H9 (cell line): ENCODE results near the gene OLIG2. TPM values are rescaled to one million over a fixed set of nuclear protein-coding genes. Genes with fewer than 3 reads are reported as not detected.

Experiments used
- DNase-seq: peaks from one replicate; pipeline ENCODE4 v3.0.0-alpha.2; 2017
- H2AFZ ChIP-seq: one replicate; pipeline ENCODE4 v1.6.1; 2013; ENCODE audit warnings: mild to moderate bottlenecking, low read length, control low read depth, moderate library complexity
- H2AK5ac ChIP-seq: 2 replicates; pipeline ENCODE4 v1.6.1; 2013; ENCODE audit warnings: low read length, control low read depth, mixed read lengths; ENCODE audit not compliant: insufficient read length
- H2BK120ac ChIP-seq: one replicate; pipeline ENCODE4 v1.6.1; 2013; ENCODE audit warnings: low read depth, mild to moderate bottlenecking, low read length, control low read depth, inconsistent platforms; ENCODE audit not compliant: poor library complexity, severe bottlenecking
- H2BK12ac ChIP-seq: 2 replicates; pipeline ENCODE4 v1.6.1; 2013; ENCODE audit warnings: low read length, control low read depth, mixed read lengths, low read depth; ENCODE audit not compliant: insufficient read length
- H2BK15ac ChIP-seq: 2 replicates; pipeline ENCODE4 v1.6.1; 2013; ENCODE audit warnings: low read depth, low read length, control low read depth
- H2BK20ac ChIP-seq: one replicate; pipeline ENCODE4 v1.6.1; 2013; ENCODE audit warnings: low read depth, mild to moderate bottlenecking, low read length, control low read depth, inconsistent platforms; ENCODE audit not compliant: poor library complexity, severe bottlenecking
- H2BK5ac ChIP-seq: 2 replicates; pipeline ENCODE4 v1.6.1; 2013; ENCODE audit warnings: low read length, control low read depth, mixed read lengths; ENCODE audit not compliant: insufficient read length
- H3K14ac ChIP-seq: 2 replicates; pipeline ENCODE4 v1.6.1; 2013; ENCODE audit warnings: low read length, control low read depth; ENCODE audit not compliant: insufficient read depth
- H3K18ac ChIP-seq: 2 replicates; pipeline ENCODE4 v1.6.1; 2013; ENCODE audit warnings: low read depth, mild to moderate bottlenecking, mixed read lengths, low read length, control low read depth; ENCODE audit not compliant: insufficient read length
- H3K23ac ChIP-seq: 2 replicates; pipeline ENCODE4 v1.6.1; 2013; ENCODE audit warnings: low read length, control low read depth, mixed read lengths, low read depth; ENCODE audit not compliant: insufficient read length
- H3K23me2 ChIP-seq: 2 replicates; pipeline ENCODE4 v1.6.1; 2013; ENCODE audit warnings: low read depth, mild to moderate bottlenecking, mixed read lengths, low read length, control low read depth; ENCODE audit not compliant: insufficient read length, poor library complexity, severe bottlenecking
- H3K27ac ChIP-seq: 2 replicates; pipeline ENCODE4 v1.5.1; 2013; ENCODE audit warnings: low read length, control low read depth, mixed read lengths, low read depth; ENCODE audit not compliant: insufficient read length
- H3K27me3 ChIP-seq: 2 replicates; pipeline ENCODE4 v1.6.1; 2013; ENCODE audit warnings: low read length, control low read depth, inconsistent platforms; ENCODE audit not compliant: insufficient read depth
- H3K4ac ChIP-seq: 2 replicates; pipeline ENCODE4 v1.6.1; 2013; ENCODE audit warnings: low read depth, mild to moderate bottlenecking, control low read depth, inconsistent platforms, low read length, moderate library complexity
- H3K4me1 ChIP-seq: 2 replicates; pipeline ENCODE4 v1.6.1; 2013; ENCODE audit warnings: low read length, control low read depth, inconsistent platforms; ENCODE audit not compliant: insufficient read depth
- H3K4me2 ChIP-seq: 2 replicates; pipeline ENCODE4 v1.6.1; 2013; ENCODE audit warnings: low read length, control low read depth, mixed read lengths; ENCODE audit not compliant: insufficient read length, insufficient read depth
- H3K56ac ChIP-seq: 2 replicates; pipeline ENCODE4 v1.6.1; 2013; ENCODE audit warnings: low read depth, mild to moderate bottlenecking, mixed read lengths, low read length, control low read depth; ENCODE audit not compliant: insufficient read length
- H3K79me1 ChIP-seq: 2 replicates; pipeline ENCODE4 v1.6.1; 2013; ENCODE audit warnings: low read depth, mild to moderate bottlenecking, moderate library complexity, low read length, control low read depth, inconsistent platforms; ENCODE audit not compliant: insufficient read depth, poor library complexity, severe bottlenecking
- H3K79me2 ChIP-seq: 2 replicates; pipeline ENCODE4 v1.6.1; 2013; ENCODE audit warnings: low read length, control low read depth, inconsistent platforms; ENCODE audit not compliant: insufficient read depth
- H3K9ac ChIP-seq: 2 replicates; pipeline ENCODE4 v1.6.1; 2013; ENCODE audit warnings: low read length, control low read depth, mixed read lengths; ENCODE audit not compliant: insufficient read length; ENCODE audit errors: extremely low read depth
- H3K9me3 ChIP-seq: one replicate; pipeline ENCODE4 v1.6.1; 2013; ENCODE audit warnings: low read depth, low read length, inconsistent platforms; ENCODE audit not compliant: control insufficient read depth
- H3T11ph ChIP-seq: one replicate; pipeline ENCODE4 v1.6.1; 2013; ENCODE audit warnings: mild to moderate bottlenecking, low read length, control low read depth, inconsistent platforms
- H4K20me1 ChIP-seq: one replicate; pipeline ENCODE4 v1.6.1; 2013; ENCODE audit not compliant: control insufficient read depth, insufficient read length, insufficient read depth
- H4K5ac ChIP-seq: 2 replicates; pipeline ENCODE4 v1.6.1; 2013; ENCODE audit warnings: low read depth, mild to moderate bottlenecking, mixed read lengths, low read length, control low read depth; ENCODE audit not compliant: insufficient read length
- H4K8ac ChIP-seq: replicated peaks from 2 replicates; pipeline ENCODE4 v1.6.1; 2013; ENCODE audit warnings: low read length, control low read depth, mixed read lengths, low read depth; ENCODE audit not compliant: insufficient read length
- H4K91ac ChIP-seq: 2 replicates; pipeline ENCODE4 v1.6.1; 2013; ENCODE audit warnings: low read depth, mild to moderate bottlenecking, moderate library complexity, mixed read lengths, low read length, control low read depth; ENCODE audit not compliant: insufficient read length
- H3K27ac Mint-ChIP-seq, 3 experiments: 2 replicates in 2 of 3; 3 replicates in 1 of 3; pipeline ENCODE4 v1.8.0; 2020 to 2021; ENCODE audit warnings: mixed read lengths in 3 of 3, mild to moderate bottlenecking in 1 of 3, moderate library complexity in 1 of 3
- H3K27me3 Mint-ChIP-seq: 2 replicates; pipeline ENCODE4 v1.8.0; 2021; ENCODE audit warnings: low read depth, mild to moderate bottlenecking, moderate library complexity, mixed read lengths
- H3K36me3 Mint-ChIP-seq, 3 experiments: 2 replicates in 2 of 3; 3 replicates in 1 of 3; pipeline ENCODE4 v1.8.0; 2020 to 2021; ENCODE audit warnings: low read depth in 3 of 3, mixed read lengths in 3 of 3; ENCODE audit not compliant: insufficient read depth in 1 of 3
- H3K4me1 Mint-ChIP-seq, 2 experiments: 2 replicates each; pipeline ENCODE4 v1.8.0; 2020; ENCODE audit warnings: mixed read lengths in 2 of 2
- H3K4me3 Mint-ChIP-seq, 2 experiments: 2 replicates in 1 of 2; 3 replicates in 1 of 2; pipeline ENCODE4 v1.8.0; 2020 to 2021; ENCODE audit warnings: mild to moderate bottlenecking in 2 of 2, mixed read lengths in 2 of 2, moderate library complexity in 1 of 2
- H3K9me3 Mint-ChIP-seq, 2 experiments: 2 replicates in 1 of 2; 3 replicates in 1 of 2; pipeline ENCODE4 v1.8.0; 2020; ENCODE audit warnings: mild to moderate bottlenecking in 2 of 2, mixed read lengths in 2 of 2, moderate library complexity in 1 of 2
- WGBS: extraction: QIAGEN DNeasy Blood & Tissue Kit; methylation state at CpG from one replicate; pipeline ENCODE4 v1.1.7; 2013; ENCODE audit warnings: missing lambda C conversion rate, low lambda C conversion rate, mixed read lengths; ENCODE audit not compliant: insufficient read length; ENCODE audit errors: extremely low coverage; 5-methylcytosine and 5-hydroxymethylcytosine counted together
- total RNA-seq: library from RNA; stranded (reverse); gene quantifications from 2 replicates; pipeline ENCODE4 v1.2.1, GENCODE V29; 2021
- TF ChIP-seq, protein P1 (sequence below): fragments of 200-600 bp; sonication (generic); conservative IDR thresholded peaks from 3 replicates; pipeline ENCODE4 v1.8.0; 2021; ENCODE audit warnings: antibody characterized with exemption, mild to moderate bottlenecking

Gene OLIG2
- total RNA-seq, 1 experiment from 2014 or later: 1.4 TPM

DNA sequence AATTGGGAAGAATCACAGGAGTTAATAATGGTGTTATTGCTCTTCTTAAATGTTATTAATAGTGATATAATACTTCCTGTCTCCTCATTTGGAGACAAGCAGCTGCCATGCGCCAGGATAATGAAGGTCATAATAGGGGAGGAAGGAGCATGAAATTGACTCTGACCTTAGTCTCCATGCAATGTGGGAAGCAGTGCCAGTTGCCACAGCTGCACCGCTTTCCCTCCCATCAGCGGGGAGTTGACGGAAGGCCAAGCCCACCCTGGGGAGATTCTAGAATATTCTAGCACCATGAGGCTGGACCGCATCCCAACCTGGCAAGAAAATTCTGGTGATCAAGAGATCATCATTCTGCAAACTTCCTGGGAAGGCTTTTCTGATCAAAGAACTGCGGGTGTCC, 33.2 kb downstream of the OLIG2 start:
- no peaks in the 10 kb centered on the region for H3K9me3 Mint-ChIP-seq
- no peak overlapping the region for H3K27ac Mint-ChIP-seq
- Histone ChIP-seq H3K79me1 (no peaks in the 10 kb centered on the region), H3K27ac (no peak overlapping the region), H2AK5ac (no peak overlapping the region), H3K4me2 (no peak overlapping the region), H3K9ac (no peak overlapping the region), H3K79me2 (no peaks in the 10 kb centered on the region), H4K5ac (no peak overlapping the region), H2BK20ac (no peak overlapping the region), H3T11ph (no peak overlapping the region), H3K23ac (no peak overlapping the region), H3K23me2 (no peaks in the 10 kb centered on the region), H4K20me1 (no peaks in the 10 kb centered on the region), H2BK12ac (no peak overlapping the region), H2AFZ (no peak overlapping the region), H3K4ac (no peak overlapping the region), H2BK120ac (no peak overlapping the region), H3K14ac (no peak overlapping the region), H3K27me3 (peaks cover 3% of the 10 kb centered on the region), H4K8ac (no peak overlapping the region), H3K56ac (no peak overlapping the region), H3K18ac (no peak overlapping the region), H4K91ac (no peak overlapping the region), H2BK5ac (no peak overlapping the region), H2BK15ac (no peak overlapping the region), H3K4me1 (no peaks in the 10 kb centered on the region; the same call in 1 of the 2 replicates), H3K9me3 (no peaks in the 10 kb centered on the region)
- peaks cover 69% of the 10 kb centered on the region for H3K27me3 Mint-ChIP-seq
- H3K4me3 Mint-ChIP-seq: no peak overlapping the region
- TF ChIP-seq, protein P1, sequence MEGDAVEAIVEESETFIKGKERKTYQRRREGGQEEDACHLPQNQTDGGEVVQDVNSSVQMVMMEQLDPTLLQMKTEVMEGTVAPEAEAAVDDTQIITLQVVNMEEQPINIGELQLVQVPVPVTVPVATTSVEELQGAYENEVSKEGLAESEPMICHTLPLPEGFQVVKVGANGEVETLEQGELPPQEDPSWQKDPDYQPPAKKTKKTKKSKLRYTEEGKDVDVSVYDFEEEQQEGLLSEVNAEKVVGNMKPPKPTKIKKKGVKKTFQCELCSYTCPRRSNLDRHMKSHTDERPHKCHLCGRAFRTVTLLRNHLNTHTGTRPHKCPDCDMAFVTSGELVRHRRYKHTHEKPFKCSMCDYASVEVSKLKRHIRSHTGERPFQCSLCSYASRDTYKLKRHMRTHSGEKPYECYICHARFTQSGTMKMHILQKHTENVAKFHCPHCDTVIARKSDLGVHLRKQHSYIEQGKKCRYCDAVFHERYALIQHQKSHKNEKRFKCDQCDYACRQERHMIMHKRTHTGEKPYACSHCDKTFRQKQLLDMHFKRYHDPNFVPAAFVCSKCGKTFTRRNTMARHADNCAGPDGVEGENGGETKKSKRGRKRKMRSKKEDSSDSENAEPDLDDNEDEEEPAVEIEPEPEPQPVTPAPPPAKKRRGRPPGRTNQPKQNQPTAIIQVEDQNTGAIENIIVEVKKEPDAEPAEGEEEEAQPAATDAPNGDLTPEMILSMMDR: no peak
- no CpG with 5 or more reads among the region's 6 CpGs for WGBS
- DNase-seq: no peak
- H3K4me1 Mint-ChIP-seq: no peaks in the 10 kb centered on the region; a peak in 1 of 4 replicates
- no peaks in the 10 kb centered on the region; a peak in 1 of 7 replicates for H3K36me3 Mint-ChIP-seq
